Tibial nerve (tissue), 3 donors: ENCODE measurements around the gene CLN6.

Experiments used
- POLR2A ChIP-seq, 2 donors: fragments of 450-650 bp; IDR thresholded peaks; one replicate each; pipeline ENCODE4 v1.6.1; 2017; ENCODE audit warnings: antibody characterized with exemption in 2 of 2, mild to moderate bottlenecking in 2 of 2, moderate library complexity in 2 of 2
- TF ChIP-seq, protein P1 (sequence below), 5 experiments: fragments of 200-600 bp in 3 of 5; fragments of 450-650 bp in 2 of 5; sonication (generic) in 3 of 5; IDR thresholded peaks; one replicate each; pipeline ENCODE4 v1.5.1; 2016 to 2019; ENCODE audit warnings: antibody characterized with exemption in 5 of 5, mild to moderate bottlenecking in 3 of 5, moderate library complexity in 2 of 5

DNA sequence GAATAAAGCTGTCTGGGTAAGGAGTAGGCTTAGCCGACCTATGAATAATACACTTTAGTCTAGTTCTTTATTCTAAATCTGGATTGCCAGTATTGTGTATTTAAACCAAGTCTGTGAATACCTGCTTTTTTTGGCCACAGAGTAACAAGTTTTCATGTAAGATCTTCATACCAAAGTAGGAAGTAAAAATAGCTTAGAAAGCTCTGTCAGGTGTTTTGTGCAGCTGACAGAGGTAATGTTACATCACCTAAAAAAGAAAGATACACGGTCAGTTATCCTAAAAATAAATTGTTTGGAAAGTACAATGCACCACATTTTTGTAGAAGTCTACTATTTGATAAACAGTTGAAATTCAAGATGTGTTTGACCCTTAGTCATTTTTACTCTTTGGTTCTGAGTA is 40.9 kb downstream of the CLN6 start:
- TF ChIP-seq, protein P1, sequence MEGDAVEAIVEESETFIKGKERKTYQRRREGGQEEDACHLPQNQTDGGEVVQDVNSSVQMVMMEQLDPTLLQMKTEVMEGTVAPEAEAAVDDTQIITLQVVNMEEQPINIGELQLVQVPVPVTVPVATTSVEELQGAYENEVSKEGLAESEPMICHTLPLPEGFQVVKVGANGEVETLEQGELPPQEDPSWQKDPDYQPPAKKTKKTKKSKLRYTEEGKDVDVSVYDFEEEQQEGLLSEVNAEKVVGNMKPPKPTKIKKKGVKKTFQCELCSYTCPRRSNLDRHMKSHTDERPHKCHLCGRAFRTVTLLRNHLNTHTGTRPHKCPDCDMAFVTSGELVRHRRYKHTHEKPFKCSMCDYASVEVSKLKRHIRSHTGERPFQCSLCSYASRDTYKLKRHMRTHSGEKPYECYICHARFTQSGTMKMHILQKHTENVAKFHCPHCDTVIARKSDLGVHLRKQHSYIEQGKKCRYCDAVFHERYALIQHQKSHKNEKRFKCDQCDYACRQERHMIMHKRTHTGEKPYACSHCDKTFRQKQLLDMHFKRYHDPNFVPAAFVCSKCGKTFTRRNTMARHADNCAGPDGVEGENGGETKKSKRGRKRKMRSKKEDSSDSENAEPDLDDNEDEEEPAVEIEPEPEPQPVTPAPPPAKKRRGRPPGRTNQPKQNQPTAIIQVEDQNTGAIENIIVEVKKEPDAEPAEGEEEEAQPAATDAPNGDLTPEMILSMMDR (IDR thresholded peaks at IDR 0.05): no peak
- no peak for TF ChIP-seq POLR2A (IDR thresholded peaks at IDR 0.05)
